ENCODE results near the gene CTCFL.

DNA sequence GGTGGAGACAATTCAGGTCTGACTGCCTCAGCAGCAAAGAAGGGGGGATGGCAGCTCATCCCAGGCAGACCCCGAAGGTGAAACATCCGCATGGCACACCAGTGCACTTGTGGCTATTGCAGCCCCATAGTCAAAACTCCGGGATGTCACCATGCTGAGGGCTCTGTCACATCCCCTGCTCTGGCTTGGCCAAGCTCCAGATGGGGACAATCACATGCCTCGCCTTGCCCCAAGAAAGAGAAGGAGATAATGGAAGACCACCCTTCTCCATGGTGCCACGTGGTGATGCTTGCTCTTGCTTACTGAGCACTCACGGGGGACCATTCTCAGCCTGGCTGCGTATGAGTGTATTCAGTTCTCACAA is 73.5 kb downstream of the CTCFL start:
- TF ChIP-seq POLR2A (IDR thresholded peaks at IDR 0.05; ENCODE audit: low read depth) = no peak
- TF ChIP-seq, protein P1, sequence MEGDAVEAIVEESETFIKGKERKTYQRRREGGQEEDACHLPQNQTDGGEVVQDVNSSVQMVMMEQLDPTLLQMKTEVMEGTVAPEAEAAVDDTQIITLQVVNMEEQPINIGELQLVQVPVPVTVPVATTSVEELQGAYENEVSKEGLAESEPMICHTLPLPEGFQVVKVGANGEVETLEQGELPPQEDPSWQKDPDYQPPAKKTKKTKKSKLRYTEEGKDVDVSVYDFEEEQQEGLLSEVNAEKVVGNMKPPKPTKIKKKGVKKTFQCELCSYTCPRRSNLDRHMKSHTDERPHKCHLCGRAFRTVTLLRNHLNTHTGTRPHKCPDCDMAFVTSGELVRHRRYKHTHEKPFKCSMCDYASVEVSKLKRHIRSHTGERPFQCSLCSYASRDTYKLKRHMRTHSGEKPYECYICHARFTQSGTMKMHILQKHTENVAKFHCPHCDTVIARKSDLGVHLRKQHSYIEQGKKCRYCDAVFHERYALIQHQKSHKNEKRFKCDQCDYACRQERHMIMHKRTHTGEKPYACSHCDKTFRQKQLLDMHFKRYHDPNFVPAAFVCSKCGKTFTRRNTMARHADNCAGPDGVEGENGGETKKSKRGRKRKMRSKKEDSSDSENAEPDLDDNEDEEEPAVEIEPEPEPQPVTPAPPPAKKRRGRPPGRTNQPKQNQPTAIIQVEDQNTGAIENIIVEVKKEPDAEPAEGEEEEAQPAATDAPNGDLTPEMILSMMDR (IDR thresholded peaks at IDR 0.05) = no peak
- TF ChIP-seq POLR2AphosphoS5 (IDR thresholded peaks at IDR 0.05) = no peak
- no peak for TF ChIP-seq EP300 (IDR thresholded peaks at IDR 0.05)

Measured in esophagus muscularis mucosa (tissue), 4 donors.